K562 (cell line): Measurements from ENCODE around the gene CDKN2C. TPM values are rescaled to one million over a fixed set of nuclear protein-coding genes. Genes with fewer than 3 reads are reported as not detected.

Experiments
- ARID1B ChIP-seq: fragments of 450-650 bp; IDR thresholded peaks from 2 replicates; pipeline ENCODE4 v1.6.1; 2016; ENCODE audit warnings: antibody characterized with exemption, mild to moderate bottlenecking, inconsistent platforms
- CAMTA2 ChIP-seq: fragments of 250-450 bp; sonication (Bioruptor Pico); conservative IDR thresholded peaks from 2 replicates; pipeline ENCODE4 v1.5.1; 2022
- DMBX1 ChIP-seq: fragments of 250-450 bp; sonication (Bioruptor Pico); IDR thresholded peaks from 2 replicates; pipeline ENCODE4 v1.8.0; 2022; ENCODE audit warnings: inconsistent platforms, mild to moderate bottlenecking, moderate library complexity, borderline replicate concordance
- FOXM1 ChIP-seq, 2 experiments: fragments of 450-650 bp in 1 of 2; sonication (generic) in 1 of 2; formaldehyde crosslinking in 1 of 2; IDR thresholded peaks; 2 replicates each; pipeline versions ENCODE4 v1.6.1 to v1.9.0; 2017 to 2022; ENCODE audit warnings: low read depth in 2 of 2, mild to moderate bottlenecking in 2 of 2, missing genetic modification reagents in 1 of 2, moderate library complexity in 1 of 2
- GATAD2B ChIP-seq: fragments of 450-650 bp; IDR thresholded peaks from 2 replicates; pipeline ENCODE4 v1.6.1; 2017; ENCODE audit warnings: mild to moderate bottlenecking, borderline replicate concordance
- GTF2A2 ChIP-seq: IDR thresholded peaks from 2 replicates; pipeline ENCODE4 v1.6.1; 2016; ENCODE audit warnings: mild to moderate bottlenecking, missing genetic modification characterization, missing compliant biosample characterization
- GTF3C2 ChIP-seq: IDR thresholded peaks from 3 replicates; pipeline ENCODE4 v1.6.1; 2011; ENCODE audit warnings: borderline replicate concordance, mild to moderate bottlenecking, moderate library complexity; ENCODE audit not compliant: insufficient read length; ENCODE audit errors: extremely low read depth
- HNRNPH1 ChIP-seq: fragments of 200-400 bp; formaldehyde crosslinking; optimal IDR thresholded peaks from 2 replicates; pipeline ENCODE3; 2017; ENCODE audit warnings: low read depth, mild to moderate bottlenecking, low read length, moderate library complexity
- KLF13 ChIP-seq: fragments of 450-650 bp; IDR thresholded peaks from 2 replicates; pipeline ENCODE4 v1.6.1; 2016; ENCODE audit warnings: missing genetic modification characterization, low read depth, mild to moderate bottlenecking, missing compliant biosample characterization, moderate library complexity, borderline replicate concordance
- LEF1 ChIP-seq: fragments of 450-650 bp; IDR thresholded peaks from 2 replicates; pipeline ENCODE4 v1.6.1; 2016; ENCODE audit warnings: mild to moderate bottlenecking
- MCM7 ChIP-seq, 2 experiments: fragments of 450-650 bp; IDR thresholded peaks; 2 replicates each; pipeline ENCODE4 v1.6.1; 2016 to 2018
- MLLT1 ChIP-seq, 2 experiments: fragments of 450-650 bp; IDR thresholded peaks; 2 replicates each; pipeline ENCODE4 v1.6.1; 2016
- NR2C1 ChIP-seq, 2 experiments: fragments of 450-650 bp; IDR thresholded peaks; 2 replicates each; pipeline ENCODE4 v1.6.1; 2017; ENCODE audit warnings: mild to moderate bottlenecking in 2 of 2, antibody characterized with exemption in 1 of 2, inconsistent platforms in 1 of 2, missing compliant biosample characterization in 1 of 2, missing genetic modification characterization in 1 of 2
- NR2F6 ChIP-seq: fragments of 450-650 bp; formaldehyde crosslinking; IDR thresholded peaks from 2 replicates; pipeline ENCODE4 v1.4.0; 2020; ENCODE audit warnings: mild to moderate bottlenecking
- PATZ1 ChIP-seq: fragments of 250-450 bp; sonication (Bioruptor Pico); IDR thresholded peaks from 2 replicates; pipeline ENCODE4 v1.5.0; 2020; ENCODE audit warnings: mild to moderate bottlenecking, borderline replicate concordance
- STAT5B ChIP-seq: fragments of 250-450 bp; sonication (Bioruptor Pico); IDR thresholded peaks from 2 replicates; pipeline ENCODE4 v1.8.0; 2021; ENCODE audit warnings: mild to moderate bottlenecking, inconsistent platforms
- ZFP1 ChIP-seq: fragments of 450-650 bp; formaldehyde crosslinking; IDR thresholded peaks from 2 replicates; pipeline ENCODE4 v1.4.0; 2020; ENCODE audit warnings: mild to moderate bottlenecking, mixed read lengths
- ZNF24 ChIP-seq: fragments of 450-650 bp; IDR thresholded peaks from 2 replicates; pipeline ENCODE4 v1.6.1; 2016
- ZNF253 ChIP-seq: fragments of 250-450 bp; sonication (Bioruptor Pico); conservative IDR thresholded peaks from 2 replicates; pipeline ENCODE4 v1.6.1; 2021; ENCODE audit warnings: mild to moderate bottlenecking
- ZNF445 ChIP-seq: fragments of 250-450 bp; sonication (Bioruptor Pico); IDR thresholded peaks from 2 replicates; pipeline ENCODE4 v1.4.0; 2020; ENCODE audit warnings: low read depth, mild to moderate bottlenecking, moderate library complexity
- ZNF586 ChIP-seq: fragments of 450-650 bp; formaldehyde crosslinking; conservative IDR thresholded peaks from 2 replicates; pipeline ENCODE4 v1.4.0; 2020; ENCODE audit warnings: mild to moderate bottlenecking, moderate library complexity
- ZNF668 ChIP-seq: fragments of 250-450 bp; sonication (Bioruptor Pico); IDR thresholded peaks from 2 replicates; pipeline ENCODE4 v1.8.0; 2022; ENCODE audit warnings: mild to moderate bottlenecking, inconsistent platforms
- polyA plus RNA-seq, 8 experiments: library from polyadenylated mRNA; depleted of rRNA in 4 of 8; stranded (reverse) in 5 of 8; unstranded in 3 of 8; fragments of >200 nt; fragmentation: Nextera tagmentation in 2 of 8; fragmentation: Illumina TruSeq in 1 of 8; extraction: Ambion mirVana in 2 of 8; extraction: Trizol in 1 of 8; gene quantifications; 2 replicates each; pipeline versions ENCODE4 v1.2.1 to v1.2.3, GENCODE V29; 2011 to 2014; ENCODE audit warnings: inconsistent platforms in 1 of 8, missing spikeins in 1 of 8
- total RNA-seq, 7 experiments: library from RNA; depleted of rRNA in 6 of 7; stranded (reverse); fragments of >200 nt in 6 of 7; fragmentation: Illumina TruSeq in 2 of 7; extraction: Trizol in 2 of 7; gene quantifications; 2 replicates each; pipeline versions ENCODE4 v1.2.1 to v1.2.3, GENCODE V29; 2011 to 2021; ENCODE audit warnings: low replicate concordance in 1 of 7

The CDKN2C gene
- total and polyA plus RNA-seq, 9 of the 15 experiments (the other 6 are each of a cell fraction or from before 2014, with no cell fraction given): 11.9 to 74.3 (median 45.9) TPM

GRCh38 chr1:50969611-50970508 lies at the start of gene CDKN2C (continued):
- TF ChIP-seq ZNF668 (CRISPR knock-in tag) (no peak), LEF1 (no peak), STAT5B (CRISPR knock-in tag) (no peak), FOXM1 (IDR thresholded peaks at IDR 0.05; ENCODE audit: low read depth) (no peak), FOXM1 (CRISPR knock-in tag; IDR thresholded peaks at IDR 0.05; ENCODE audit: low read depth) (0 out of 2 replicates have a peak, but pooled peaks have one; percentile 50), ZFP1 (CRISPR knock-in tag) (no peak), HNRNPH1 (no peak), PATZ1 (CRISPR knock-in tag) (no peak), MLLT1 (IDR thresholded peaks at IDR 0.05) (peak; percentile 91 to 94), NR2C1 (IDR thresholded peaks at IDR 0.05) (no peak), NR2C1 (tag; IDR thresholded peaks at IDR 0.05) (no peak), NR2F6 (CRISPR knock-in tag) (no peak), ZNF445 (no peak), CAMTA2 (CRISPR knock-in tag) (no peak), DMBX1 (no peak), GATAD2B (peak; percentile 24; the same call in 1 of the 2 replicates), ZNF586 (CRISPR knock-in tag) (no peak), ARID1B (peak; percentile 42; the same call in 1 of the 2 replicates), ZNF24 (no peak), GTF2A2 (no peak), ZNF253 (no peak), KLF13 (0 out of 2 replicates have a peak, but pooled peaks have one; percentile 26), GTF3C2 (no peak), MCM7 (IDR thresholded peaks at IDR 0.05) (no peak)
